GM13977 (cell line): ENCODE results near the gene DCDC1.

Experiments
- DNase-seq: peaks from one replicate; pipeline ENCODE4 v3.0.0; 2012; ENCODE audit warnings: low spot score
- CTCF ChIP-seq: IDR thresholded peaks from 2 replicates; pipeline ENCODE4 v1.5.1; 2012; ENCODE audit warnings: mild to moderate bottlenecking, control low read depth; ENCODE audit not compliant: insufficient read depth; ENCODE audit errors: extremely low read depth, missing control alignments
- in situ Hi-C: fragments of 300-500 bp; cut with MboI; formaldehyde crosslinking; loops from one replicate; pipeline ENCODE4 v1.12.0; 2022; ENCODE audit warnings: low sequenced_read_pairs, low pct_unique_long_range_greater_than_20kb, mixed read lengths, inconsistent platforms; ENCODE audit not compliant: unreplicated experiment

Gene DCDC1

GRCh38 chr11:31089117-31089516 lies 280.4 kb downstream of the DCDC1 start:
- in situ Hi-C loops: loop anchor here (25.0 kb wide), 1 partner anchor 123 kb away; no protein-coding TSS in a partner anchor
- no peak for TF ChIP-seq CTCF
- no peak for DNase-seq

GRCh38 chr11:31069447-31070205 lies 299.9 kb downstream of the DCDC1 start:
- in situ Hi-C loops: no loop called here
- no peak for TF ChIP-seq CTCF
- DNase-seq: no peak

GRCh38 chr11:31060880-31061279 lies 308.7 kb downstream of the DCDC1 start:
- in situ Hi-C loops: no loop called here
- TF ChIP-seq CTCF: no peak
- DNase-seq: no peak

- no peak for DNase-seq
- no peak for TF ChIP-seq CTCF
- in situ Hi-C loops: no loop called here
These were observed 310.0 kb downstream of the DCDC1 start for GRCh38 chr11:31059529-31059928.

- no peak for DNase-seq
- no peak for TF ChIP-seq CTCF
- in situ Hi-C loops: no loop called here
These were observed 319.3 kb downstream of the DCDC1 start for GRCh38 chr11:31050061-31050765.

- peak; percentile 33 for TF ChIP-seq CTCF
- DNase-seq: no peak
- in situ Hi-C loops: no loop called here
These were observed 324.2 kb downstream of the DCDC1 start for GRCh38 chr11:31045335-31045734.
